Activated T-helper 2 cell treated with anti-CD3 and anti-CD28 coated beads, Interferon-gamma antibody, Interleukin-2, Interleukin-4, amounts not matched to agents 10 μg/mL and 5 μg/mL and 100 μg/mL, durations not matched to agents 14 hours and 24 hours and 36 hours (primary cell): ENCODE measurements around the gene KCNH5. TPM values are rescaled to one million over a fixed set of nuclear protein-coding genes. Genes with fewer than 3 reads are reported as not detected.
"Not testable (repeated sequence)": the region's sequence is repeated elsewhere in the genome, so short reads cannot be mapped to it uniquely, and the experiment has no call there.

ENCODE experiments used
- DNase-seq: peaks from one replicate; pipeline ENCODE4 v3.0.0; 2021; ENCODE audit warnings: low spot score
- H3K27ac Mint-ChIP-seq: one replicate; pipeline ENCODE4 v1.8.0; 2021; ENCODE audit warnings: mixed read lengths
- H3K27me3 Mint-ChIP-seq: one replicate; pipeline ENCODE4 v1.8.0; 2021; ENCODE audit warnings: low read depth, mixed read lengths
- H3K36me3 Mint-ChIP-seq: one replicate; pipeline ENCODE4 v1.8.0; 2021; ENCODE audit warnings: low read depth, mixed read lengths
- H3K4me1 Mint-ChIP-seq: one replicate; pipeline ENCODE4 v1.8.0; 2021; ENCODE audit warnings: low read depth, mixed read lengths
- H3K4me3 Mint-ChIP-seq: one replicate; pipeline ENCODE4 v1.8.0; 2021; ENCODE audit warnings: low read depth, mild to moderate bottlenecking, moderate library complexity, mixed read lengths
- H3K9me3 Mint-ChIP-seq: one replicate; pipeline ENCODE4 v1.8.0; 2021; ENCODE audit warnings: mixed read lengths
- intact Hi-C: fragments of 100-400 bp; cut with micrococcal nuclease; formaldehyde crosslinking; loops from one replicate; pipeline ENCODE4 v1.15.1; 2023
- total RNA-seq: library from RNA; stranded (reverse); gene quantifications from 2 replicates; pipeline ENCODE4 v1.2.3, GENCODE V29; 2022

The KCNH5 gene
- total RNA-seq, 1 donor from 2014 or later: not detected

GRCh38 chr14:62824086-62824485 lies 221.2 kb downstream of the KCNH5 start:
- Mint-ChIP-seq H3K36me3 (no peaks in the 10 kb centered on the region), H3K27me3 (no peaks in the 10 kb centered on the region), H3K4me3 (no peak overlapping the region), H3K9me3 (peaks cover 6% of the 10 kb centered on the region), H3K27ac (no peak overlapping the region), H3K4me1 (no peaks in the 10 kb centered on the region)
- intact Hi-C loops: no loop called here
- no peak for DNase-seq

GRCh38 chr14:62819931-62820330 lies 225.3 kb downstream of the KCNH5 start:
- Mint-ChIP-seq H3K4me3 (no peak overlapping the region), H3K9me3 (peaks cover 7% of the 10 kb centered on the region), H3K4me1 (no peaks in the 10 kb centered on the region), H3K27me3 (no peaks in the 10 kb centered on the region), H3K27ac (no peak overlapping the region), H3K36me3 (no peaks in the 10 kb centered on the region)
- no peak for DNase-seq
- intact Hi-C loops: no loop called here

GRCh38 chr14:62807636-62808035 lies 237.6 kb downstream of the KCNH5 start:
- Mint-ChIP-seq H3K27ac (no peak overlapping the region), H3K9me3 (peaks cover 16% of the 10 kb centered on the region), H3K4me1 (no peaks in the 10 kb centered on the region), H3K4me3 (no peak overlapping the region), H3K36me3 (no peaks in the 10 kb centered on the region), H3K27me3 (no peaks in the 10 kb centered on the region)
- intact Hi-C loops: no loop called here
- no peak for DNase-seq

- H3K4me3 Mint-ChIP-seq: no peak overlapping the region
- intact Hi-C loops: no loop called here
- H3K27ac Mint-ChIP-seq: no peak overlapping the region
- no peaks in the 10 kb centered on the region for H3K4me1 Mint-ChIP-seq
- H3K27me3 Mint-ChIP-seq: no peaks in the 10 kb centered on the region
- no peak for DNase-seq
- peaks cover 4% of the 10 kb centered on the region for H3K9me3 Mint-ChIP-seq
- H3K36me3 Mint-ChIP-seq: no peaks in the 10 kb centered on the region
Measured at GRCh38 chr14:62800577-62800976, 244.7 kb downstream of the KCNH5 start.

- no peaks in the 10 kb centered on the region for H3K36me3 Mint-ChIP-seq
- H3K9me3 Mint-ChIP-seq: peaks cover 2% of the 10 kb centered on the region
- H3K27me3 Mint-ChIP-seq: no peaks in the 10 kb centered on the region
- H3K4me1 Mint-ChIP-seq: no peaks in the 10 kb centered on the region
- DNase-seq: no peak
- H3K27ac Mint-ChIP-seq: no peak overlapping the region
- H3K4me3 Mint-ChIP-seq: no peak overlapping the region
- intact Hi-C loops: no loop called here
Measured at GRCh38 chr14:62796431-62796830, 248.8 kb downstream of the KCNH5 start.

GRCh38 chr14:62792578-62792977 lies 252.7 kb downstream of the KCNH5 start:
- Mint-ChIP-seq H3K4me1 (no peaks in the 10 kb centered on the region), H3K27ac (no peak overlapping the region), H3K4me3 (no peak overlapping the region), H3K36me3 (no peaks in the 10 kb centered on the region), H3K9me3 (peaks cover 27% of the 10 kb centered on the region), H3K27me3 (no peaks in the 10 kb centered on the region)
- no peak for DNase-seq
- intact Hi-C loops: no loop called here

- H3K4me1 Mint-ChIP-seq, intact Hi-C loops, H3K27me3 Mint-ChIP-seq, H3K27ac Mint-ChIP-seq, H3K36me3 Mint-ChIP-seq, H3K4me3 Mint-ChIP-seq, DNase-seq: not testable (repeated sequence)
- peaks cover 23% of the 10 kb centered on the region for H3K9me3 Mint-ChIP-seq
Measured at GRCh38 chr14:62781328-62781727, 263.9 kb downstream of the KCNH5 start.

GRCh38 chr14:62778852-62779251 lies 266.4 kb downstream of the KCNH5 start:
- intact Hi-C loops: no loop called here
- H3K27me3 Mint-ChIP-seq: no peaks in the 10 kb centered on the region
- peaks cover 23% of the 10 kb centered on the region for H3K9me3 Mint-ChIP-seq
- no peak overlapping the region for H3K27ac Mint-ChIP-seq
- DNase-seq: no peak
- no peaks in the 10 kb centered on the region for H3K4me1 Mint-ChIP-seq
- H3K36me3 Mint-ChIP-seq: no peaks in the 10 kb centered on the region
- no peak overlapping the region for H3K4me3 Mint-ChIP-seq

GRCh38 chr14:62778310-62778709 lies 266.9 kb downstream of the KCNH5 start:
- peaks cover 23% of the 10 kb centered on the region for H3K9me3 Mint-ChIP-seq
- intact Hi-C loops: no loop called here
- no peaks in the 10 kb centered on the region for H3K4me1 Mint-ChIP-seq
- DNase-seq: no peak
- H3K36me3 Mint-ChIP-seq: no peaks in the 10 kb centered on the region
- H3K27me3 Mint-ChIP-seq: no peaks in the 10 kb centered on the region
- H3K4me3 Mint-ChIP-seq: no peak overlapping the region
- no peak overlapping the region for H3K27ac Mint-ChIP-seq

- intact Hi-C loops: no loop called here
- Mint-ChIP-seq H3K27me3 (no peaks in the 10 kb centered on the region), H3K4me3 (no peak overlapping the region), H3K9me3 (peaks cover 19% of the 10 kb centered on the region), H3K36me3 (no peaks in the 10 kb centered on the region), H3K27ac (no peak overlapping the region), H3K4me1 (no peaks in the 10 kb centered on the region)
- no peak for DNase-seq
Measured at GRCh38 chr14:62777510-62777909, 267.7 kb downstream of the KCNH5 start.

GRCh38 chr14:62776300-62776699 lies 269.0 kb downstream of the KCNH5 start:
- intact Hi-C loops: no loop called here
- Mint-ChIP-seq H3K27ac (no peak overlapping the region), H3K4me1 (no peaks in the 10 kb centered on the region), H3K9me3 (peaks cover 12% of the 10 kb centered on the region), H3K4me3 (no peak overlapping the region), H3K27me3 (no peaks in the 10 kb centered on the region), H3K36me3 (no peaks in the 10 kb centered on the region)
- no peak for DNase-seq

GRCh38 chr14:62768753-62769152 lies 276.5 kb downstream of the KCNH5 start:
- no peaks in the 10 kb centered on the region for H3K27me3 Mint-ChIP-seq
- peaks cover 1% of the 10 kb centered on the region for H3K9me3 Mint-ChIP-seq
- no peak for DNase-seq
- H3K4me3 Mint-ChIP-seq: no peak overlapping the region
- H3K27ac Mint-ChIP-seq: no peak overlapping the region
- H3K36me3 Mint-ChIP-seq: no peaks in the 10 kb centered on the region
- intact Hi-C loops: no loop called here
- no peaks in the 10 kb centered on the region for H3K4me1 Mint-ChIP-seq

GRCh38 chr14:62763951-62764350 lies 281.3 kb downstream of the KCNH5 start:
- H3K27ac Mint-ChIP-seq: no peak overlapping the region
- H3K4me1 Mint-ChIP-seq: no peaks in the 10 kb centered on the region
- H3K36me3 Mint-ChIP-seq: no peaks in the 10 kb centered on the region
- intact Hi-C loops: no loop called here
- no peak overlapping the region for H3K4me3 Mint-ChIP-seq
- H3K27me3 Mint-ChIP-seq: no peaks in the 10 kb centered on the region
- DNase-seq: no peak
- peaks cover 11% of the 10 kb centered on the region for H3K9me3 Mint-ChIP-seq

- DNase-seq: no peak
- Mint-ChIP-seq H3K4me1 (no peaks in the 10 kb centered on the region), H3K9me3 (peaks cover 30% of the 10 kb centered on the region), H3K36me3 (no peaks in the 10 kb centered on the region), H3K27me3 (no peaks in the 10 kb centered on the region), H3K4me3 (no peak overlapping the region), H3K27ac (no peak overlapping the region)
- intact Hi-C loops: no loop called here
Measured at GRCh38 chr14:62759796-62760195, 285.5 kb downstream of the KCNH5 start.
